ENCODE measurements around the gene VPS13D. TPM values are rescaled to one million over a fixed set of nuclear protein-coding genes. Genes with fewer than 3 reads are reported as not detected.

Gene VPS13D
- total and polyA plus RNA-seq, 3 donors from 2014 or later = 51.9 to 125 (median 86.8) TPM

- no peaks in the 10 kb centered on the region for H3K27me3 ChIP-seq
- no peak for DNase-seq
- H3K27ac ChIP-seq = no peak overlapping the region
- no peaks in the 10 kb centered on the region for H3K9me3 ChIP-seq
- no peaks in the 10 kb centered on the region for H3K36me3 ChIP-seq (ENCODE audit: low read depth, missing control alignments)
- H3K4me3 ChIP-seq = no peak overlapping the region
- intact Hi-C loops (cut with DNase I; ENCODE audit: low total_unique reads) = no loop called here
- WGBS, 2 donors = 93 to 94% methylated on average over 8 of the region's 8 CpGs
- no peaks in the 10 kb centered on the region for H3K4me1 ChIP-seq
- no peak for TF ChIP-seq CTCF (IDR thresholded peaks at IDR 0.05)
- TF ChIP-seq POLR2A (IDR thresholded peaks at IDR 0.05) = no peak
Measured at GRCh38 chr1:12503709-12504108, 273.9 kb downstream of the VPS13D start.

- TF ChIP-seq CTCF (IDR thresholded peaks at IDR 0.05) (no peak), POLR2A (IDR thresholded peaks at IDR 0.05) (no peak)
- H3K9me3 ChIP-seq = no peaks in the 10 kb centered on the region
- no peaks in the 10 kb centered on the region for H3K4me1 ChIP-seq
- intact Hi-C loops (cut with DNase I; ENCODE audit: low total_unique reads) = no loop called here
- H3K27ac ChIP-seq = no peak overlapping the region
- no peak overlapping the region for H3K4me3 ChIP-seq
- DNase-seq = no peak
- WGBS, 2 donors = 96 to 97% methylated on average over 11 of the region's 11 CpGs
- H3K27me3 ChIP-seq = no peaks in the 10 kb centered on the region
- no peaks in the 10 kb centered on the region for H3K36me3 ChIP-seq (ENCODE audit: low read depth, missing control alignments)
Measured at GRCh38 chr1:12504601-12505000, 274.8 kb downstream of the VPS13D start.

GRCh38 chr1:12505231-12505630 lies 275.4 kb downstream of the VPS13D start:
- H3K36me3 ChIP-seq (ENCODE audit: low read depth, missing control alignments) = no peaks in the 10 kb centered on the region
- intact Hi-C loops (cut with DNase I; ENCODE audit: low total_unique reads) = no loop called here
- no peak overlapping the region for H3K4me3 ChIP-seq
- TF ChIP-seq CTCF (IDR thresholded peaks at IDR 0.05) (no peak), POLR2A (IDR thresholded peaks at IDR 0.05) (no peak)
- no peak overlapping the region for H3K27ac ChIP-seq
- no peaks in the 10 kb centered on the region for H3K4me1 ChIP-seq
- H3K27me3 ChIP-seq = no peaks in the 10 kb centered on the region
- no peak for DNase-seq
- no peaks in the 10 kb centered on the region for H3K9me3 ChIP-seq
- 95 to 96% methylated on average over 10 of the region's 10 CpGs for WGBS, 2 donors

GRCh38 chr1:12505639-12506280 lies 275.9 kb downstream of the VPS13D start:
- Histone ChIP-seq H3K36me3 (ENCODE audit: low read depth, missing control alignments) (no peaks in the 10 kb centered on the region), H3K27me3 (no peaks in the 10 kb centered on the region), H3K4me1 (no peaks in the 10 kb centered on the region), H3K9me3 (no peaks in the 10 kb centered on the region), H3K27ac (no peak overlapping the region), H3K4me3 (no peak overlapping the region)
- whole genome bisulfite sequencing, 2 donors = 87 to 89% methylated on average over 12 of the region's 12 CpGs
- TF ChIP-seq POLR2A (IDR thresholded peaks at IDR 0.05) = no peak
- intact Hi-C loops (cut with DNase I; ENCODE audit: low total_unique reads) = no loop called here
- DNase-seq = peak; percentile 79

GRCh38 chr1:12506281-12507280 lies 276.8 kb downstream of the VPS13D start:
- H3K9me3 ChIP-seq = no peaks in the 10 kb centered on the region
- no peaks in the 10 kb centered on the region for H3K4me1 ChIP-seq
- H3K27ac ChIP-seq = no peak overlapping the region
- TF ChIP-seq POLR2A (IDR thresholded peaks at IDR 0.05) (no peak), CTCF (IDR thresholded peaks at IDR 0.05) (no peak)
- no peak overlapping the region for H3K4me3 ChIP-seq
- no peaks in the 10 kb centered on the region for H3K36me3 ChIP-seq (ENCODE audit: low read depth, missing control alignments)
- DNase-seq = no peak
- intact Hi-C loops (cut with DNase I; ENCODE audit: low total_unique reads) = no loop called here
- WGBS, 2 donors = 93% methylated on average over 23 to 28 of the region's 28 CpGs
- H3K27me3 ChIP-seq = no peaks in the 10 kb centered on the region

All from testis (tissue), 3 donors.